Fibroblast of lung (primary cell): ENCODE results near the gene GPC6. TPM values are rescaled to one million over a fixed set of nuclear protein-coding genes. Genes with fewer than 3 reads are reported as not detected.

Experiments
- DNase-seq, 2 donors: peaks; one replicate each; pipeline versions ENCODE4 v3.0.0 to v3.0.0-alpha.2; 2010; ENCODE audit warnings: low read depth in 2 of 2
- H2AFZ ChIP-seq: 2 replicates; pipeline ENCODE4 v1.5.1; 2012; ENCODE audit warnings: low read length, control low read depth, inconsistent platforms
- H3K27ac ChIP-seq: 2 replicates; pipeline ENCODE4 v1.5.1; 2011; ENCODE audit warnings: low read length, control low read depth; ENCODE audit not compliant: insufficient read depth
- H3K27me3 ChIP-seq: 2 replicates; pipeline ENCODE4 v1.5.1; 2011; ENCODE audit warnings: mild to moderate bottlenecking, low read length; ENCODE audit not compliant: control insufficient read depth, insufficient read depth
- H3K36me3 ChIP-seq: 2 replicates; pipeline ENCODE4 v1.5.1; 2011; ENCODE audit warnings: low read length; ENCODE audit not compliant: control insufficient read depth, insufficient read depth
- H3K4me1 ChIP-seq: 2 replicates; pipeline ENCODE4 v1.5.1; 2011; ENCODE audit warnings: low read length; ENCODE audit not compliant: control insufficient read depth, insufficient read depth; ENCODE audit errors: extremely low read depth
- H3K4me2 ChIP-seq: 2 replicates; pipeline ENCODE4 v1.5.1; 2011; ENCODE audit warnings: low read length, control low read depth; ENCODE audit not compliant: insufficient read depth; ENCODE audit errors: extremely low read depth
- H3K4me3 ChIP-seq, 4 experiments: fragments of 200-600 bp in 1 of 4; sonication (generic) in 1 of 4; replicated peaks in 1 of 4; 2 replicates each; pipeline ENCODE4 v1.5.1; 2011 to 2016; ENCODE audit warnings: low read length in 4 of 4, low read depth in 3 of 4, mild to moderate bottlenecking in 3 of 4, control low read depth in 2 of 4, inconsistent platforms in 1 of 4, mixed read lengths in 1 of 4; ENCODE audit not compliant: insufficient read depth in 1 of 4; ENCODE audit errors: control extremely low read depth in 1 of 4
- H3K79me2 ChIP-seq: 2 replicates; pipeline ENCODE4 v1.5.1; 2012; ENCODE audit warnings: mild to moderate bottlenecking, low read length, inconsistent platforms; ENCODE audit not compliant: control insufficient read depth, insufficient read depth
- H3K9ac ChIP-seq: 2 replicates; pipeline ENCODE4 v1.5.1; 2011; ENCODE audit warnings: mild to moderate bottlenecking, low read length, control low read depth; ENCODE audit not compliant: insufficient read depth
- H3K9me3 ChIP-seq: 2 replicates; pipeline ENCODE4 v1.5.1; 2012; ENCODE audit warnings: low read depth, low read length; ENCODE audit not compliant: control insufficient read depth, insufficient read depth
- H4K20me1 ChIP-seq: 2 replicates; pipeline ENCODE4 v1.5.1; 2011; ENCODE audit warnings: low read length; ENCODE audit not compliant: control insufficient read depth, insufficient read depth; ENCODE audit errors: extremely low read depth
- CTCF ChIP-seq, 2 donors: IDR thresholded peaks in 1 of 2; conservative IDR thresholded peaks in 1 of 2; 1 replicate in 1 of 2; 2 replicates in 1 of 2; pipeline ENCODE4 v1.5.1; 2011 to 2012; ENCODE audit warnings: low read length in 2 of 2, control low read depth in 1 of 2, inconsistent platforms in 1 of 2, low read depth in 1 of 2, mild to moderate bottlenecking in 1 of 2
- EZH2 ChIP-seq: IDR thresholded peaks from 2 replicates; pipeline ENCODE4 v1.5.1; 2012; ENCODE audit warnings: low read length, control low read depth, mild to moderate bottlenecking; ENCODE audit errors: missing control alignments
- polyA plus RNA-seq, 2 donors: library from polyadenylated mRNA; depleted of rRNA in 1 of 2; stranded (reverse) in 1 of 2; unstranded in 1 of 2; fragments of >200 nt; gene quantifications; 2 replicates each; pipeline ENCODE4 v1.2.1, GENCODE V29; 2011 to 2012; ENCODE audit warnings: missing spikeins in 1 of 2
- total RNA-seq: library from RNA; depleted of rRNA; stranded (reverse); fragments of >200 nt; gene quantifications from 2 replicates; pipeline ENCODE4 v1.2.1, GENCODE V29; 2014

The GPC6 gene
- total and polyA plus RNA-seq, 2 donors (not counting 1 experiment from before 2014, with no cell fraction given) = 11.2 to 33.7 TPM

GRCh38 chr13:94280349-94280748, 1053.7 kb downstream of the GPC6 start:
- Histone ChIP-seq H2AFZ (no peak overlapping the region), H3K4me1 (no peaks in the 10 kb centered on the region), H4K20me1 (no peaks in the 10 kb centered on the region), H3K9me3 (no peaks in the 10 kb centered on the region), H3K9ac (no peak overlapping the region), H3K27me3 (no peaks in the 10 kb centered on the region), H3K4me2 (no peak overlapping the region), H3K79me2 (no peaks in the 10 kb centered on the region), H3K27ac (no peak overlapping the region), H3K4me3 (no peak overlapping the region), H3K36me3 (no peaks in the 10 kb centered on the region)
- TF ChIP-seq EZH2 (no peak), CTCF (conservative IDR thresholded peaks at IDR 0.05 in 1 of 2, IDR thresholded peaks at IDR 0.05 in 1 of 2; ENCODE audit: low read depth in 1 of 2, low read length in 2 of 2) (no peak)
- peak in 1 of 2 donors; percentile 27 for DNase-seq

GRCh38 chr13:94280845-94281244, 1054.2 kb downstream of the GPC6 start:
- no peaks in the 10 kb centered on the region for H3K27me3 ChIP-seq
- H3K27ac ChIP-seq = no peak overlapping the region
- H3K4me1 ChIP-seq = no peaks in the 10 kb centered on the region
- H3K36me3 ChIP-seq = no peaks in the 10 kb centered on the region
- no peak for TF ChIP-seq EZH2
- no peak for TF ChIP-seq CTCF (conservative IDR thresholded peaks at IDR 0.05 in 1 of 2, IDR thresholded peaks at IDR 0.05 in 1 of 2; ENCODE audit: low read depth in 1 of 2, low read length in 2 of 2)
- no peak overlapping the region for H3K4me3 ChIP-seq
- DNase-seq = no peak
- H2AFZ ChIP-seq = no peak overlapping the region
- H3K9ac ChIP-seq = no peak overlapping the region
- H3K4me2 ChIP-seq = no peak overlapping the region
- H3K79me2 ChIP-seq = no peaks in the 10 kb centered on the region
- H4K20me1 ChIP-seq = no peaks in the 10 kb centered on the region
- no peaks in the 10 kb centered on the region for H3K9me3 ChIP-seq

GRCh38 chr13:94286581-94286980, 1060.0 kb downstream of the GPC6 start:
- Histone ChIP-seq H3K27me3 (no peaks in the 10 kb centered on the region), H3K27ac (no peak overlapping the region), H2AFZ (no peak overlapping the region), H4K20me1 (no peaks in the 10 kb centered on the region), H3K36me3 (no peaks in the 10 kb centered on the region), H3K4me3 (no peak overlapping the region), H3K9ac (no peak overlapping the region), H3K79me2 (no peaks in the 10 kb centered on the region), H3K4me2 (no peak overlapping the region), H3K9me3 (no peaks in the 10 kb centered on the region), H3K4me1 (no peaks in the 10 kb centered on the region)
- TF ChIP-seq EZH2 (no peak), CTCF (conservative IDR thresholded peaks at IDR 0.05 in 1 of 2, IDR thresholded peaks at IDR 0.05 in 1 of 2; ENCODE audit: low read depth in 1 of 2, low read length in 2 of 2) (no peak)
- no peak for DNase-seq
